IMR-90 (cell line): ENCODE data around the gene POLD1. TPM values are rescaled to one million over a fixed set of nuclear protein-coding genes. Genes with fewer than 3 reads are reported as not detected.

ENCODE experiments used
- ATAC-seq: fragments of 200-7000 bp; cut with Tn5 transposase; 2 replicates; pipeline ENCODE4 v1.9.1; 2020; ENCODE audit warnings: low read depth, mild to moderate bottlenecking, moderate library complexity
- BruUV-seq: library from RNA; stranded (reverse); fragments of 400-500 nt; replicated peaks from 2 replicates; lab custom pipeline; 2021; lab: Mats Ljungman, UMichigan
- CTCF ChIA-PET: fragments of 300-600 bp; formaldehyde crosslinking; extraction: SDS; loops from one replicate; lab custom pipeline; 2021; ENCODE audit warnings: antibody characterized with exemption; lab: Yijun Ruan, JAX
- POLR2A ChIA-PET: fragments of 300-600 bp; sonication (Branson Sonifier 250); formaldehyde crosslinking; loops from one replicate; lab custom pipeline; 2022; ENCODE audit warnings: antibody characterized with exemption; ENCODE audit not compliant: unreplicated experiment; lab: Charles Lee
- DNase-seq: peaks from one replicate; pipeline ENCODE4 v3.0.0; 2013
- H2AFZ ChIP-seq: replicated peaks from 2 replicates; pipeline ENCODE3; 2013; ENCODE audit warnings: low read length, mild to moderate bottlenecking; ENCODE audit not compliant: poor library complexity
- H2AK5ac ChIP-seq: 2 replicates; pipeline ENCODE4 v1.6.1; 2013; ENCODE audit warnings: low read depth, low read length, inconsistent platforms
- H2AK9ac ChIP-seq: replicated peaks from 2 replicates; pipeline ENCODE3; 2013; ENCODE audit warnings: mild to moderate bottlenecking, low read depth, low read length, moderate library complexity; ENCODE audit not compliant: poor library complexity
- H2BK120ac ChIP-seq: 2 replicates; pipeline ENCODE4 v1.6.1; 2013; ENCODE audit warnings: low read depth, low read length, inconsistent platforms
- H2BK15ac ChIP-seq: 3 replicates; pipeline ENCODE4 v1.6.1; 2013; ENCODE audit warnings: low read depth, low read length, inconsistent platforms
- H2BK20ac ChIP-seq: 2 replicates; pipeline ENCODE4 v1.6.1; 2013; ENCODE audit warnings: low read depth, mild to moderate bottlenecking, inconsistent platforms, low read length, moderate library complexity
- H2BK5ac ChIP-seq: 2 replicates; pipeline ENCODE4 v1.6.1; 2013; ENCODE audit warnings: mild to moderate bottlenecking, low read depth, low read length, inconsistent platforms; ENCODE audit not compliant: poor library complexity, severe bottlenecking
- H3K14ac ChIP-seq: replicated peaks from 2 replicates; pipeline ENCODE4 v1.6.1; 2013; ENCODE audit warnings: low read depth, low read length, inconsistent platforms
- H3K18ac ChIP-seq: 2 replicates; pipeline ENCODE4 v1.6.1; 2013; ENCODE audit warnings: low read depth, low read length, control low read depth
- H3K23ac ChIP-seq: 2 replicates; pipeline ENCODE4 v1.6.1; 2013; ENCODE audit warnings: low read depth, low read length, inconsistent platforms
- H3K27ac ChIP-seq: 2 replicates; pipeline ENCODE4 v1.5.1; 2013; ENCODE audit warnings: mild to moderate bottlenecking, control low read depth, low read length; ENCODE audit not compliant: insufficient read depth
- H3K27me3 ChIP-seq: 2 replicates; pipeline ENCODE4 v1.6.1; 2013; ENCODE audit warnings: low read length; ENCODE audit not compliant: control insufficient read depth, insufficient read depth
- H3K36me3 ChIP-seq: 2 replicates; pipeline ENCODE4 v1.6.1; 2013; ENCODE audit warnings: low read length, mixed read lengths; ENCODE audit not compliant: control insufficient read depth, insufficient read depth
- H3K4ac ChIP-seq: 2 replicates; pipeline ENCODE4 v1.6.1; 2013; ENCODE audit warnings: low read depth, low read length, inconsistent platforms
- H3K4me1 ChIP-seq: 2 replicates; pipeline ENCODE4 v1.6.1; 2013; ENCODE audit warnings: low read length, mixed read lengths; ENCODE audit not compliant: control insufficient read depth, insufficient read depth
- H3K4me2 ChIP-seq: 2 replicates; pipeline ENCODE4 v1.6.1; 2013; ENCODE audit warnings: low read depth, mild to moderate bottlenecking, control low read depth, low read length, moderate library complexity
- H3K4me3 ChIP-seq: 2 replicates; pipeline ENCODE4 v1.5.1; 2013; ENCODE audit warnings: low read depth, mild to moderate bottlenecking, control low read depth, low read length, moderate library complexity; ENCODE audit not compliant: insufficient read depth
- H3K56ac ChIP-seq: 2 replicates; pipeline ENCODE4 v1.6.1; 2013; ENCODE audit warnings: low read length, inconsistent platforms; ENCODE audit not compliant: insufficient read depth; ENCODE audit errors: extremely low read depth
- H3K79me1 ChIP-seq, 2 experiments: 2 replicates each; pipeline ENCODE4 v1.6.1; 2013; ENCODE audit warnings: low read length in 2 of 2, inconsistent platforms in 1 of 2, low read depth in 1 of 2
- H3K9ac ChIP-seq: 2 replicates; pipeline ENCODE4 v1.6.1; 2013; ENCODE audit warnings: low read depth, low read length, control low read depth
- H3K9me1 ChIP-seq: 2 replicates; pipeline ENCODE4 v1.6.1; 2013; ENCODE audit warnings: low read length, inconsistent platforms; ENCODE audit not compliant: insufficient read depth
- H3K9me3 ChIP-seq: 2 replicates; pipeline ENCODE4 v1.6.1; 2013; ENCODE audit warnings: low read length; ENCODE audit not compliant: control insufficient read depth, insufficient read depth
- H4K20me1 ChIP-seq: 2 replicates; pipeline ENCODE4 v1.6.1; 2013; ENCODE audit warnings: low read length, inconsistent platforms; ENCODE audit not compliant: insufficient read depth
- H4K5ac ChIP-seq: 2 replicates; pipeline ENCODE4 v1.6.1; 2013; ENCODE audit warnings: mild to moderate bottlenecking, low read depth, low read length, control low read depth
- H4K8ac ChIP-seq, 2 experiments: 2 replicates each; pipeline ENCODE4 v1.6.1; 2013; ENCODE audit warnings: low read depth in 2 of 2, low read length in 2 of 2, control low read depth in 1 of 2, inconsistent platforms in 1 of 2
- H4K91ac ChIP-seq: 2 replicates; pipeline ENCODE4 v1.6.1; 2013; ENCODE audit warnings: low read depth, low read length, inconsistent platforms; ENCODE audit not compliant: insufficient read depth
- BHLHE40 ChIP-seq: fragments of 150-350 bp; IDR thresholded peaks from 2 replicates; pipeline ENCODE4 v1.6.1; 2016; ENCODE audit warnings: mild to moderate bottlenecking, low read depth, low read length
- CEBPB ChIP-seq: IDR thresholded peaks from 2 replicates; pipeline ENCODE4 v1.6.1; 2012; ENCODE audit warnings: low read depth, low read length, improper control_type of control experiment
- CTCF ChIP-seq: conservative IDR thresholded peaks from 2 replicates; pipeline ENCODE4 v1.5.1; 2012; ENCODE audit warnings: mild to moderate bottlenecking, low read depth, low read length, improper control_type of control experiment
- FOS ChIP-seq: fragments of 150-350 bp; IDR thresholded peaks from 2 replicates; pipeline ENCODE4 v1.6.1; 2016; ENCODE audit warnings: low read depth, low read length
- MAFK ChIP-seq: IDR thresholded peaks from 2 replicates; pipeline ENCODE4 v1.6.1; 2012; ENCODE audit warnings: low read depth, low read length, improper control_type of control experiment
- MAZ ChIP-seq: IDR thresholded peaks from 2 replicates; pipeline ENCODE4 v1.6.1; 2012; ENCODE audit warnings: low read depth, mild to moderate bottlenecking, low read length, improper control_type of control experiment, moderate library complexity, borderline replicate concordance
- MXI1 ChIP-seq: IDR thresholded peaks from 2 replicates; pipeline ENCODE4 v1.6.1; 2012; ENCODE audit warnings: low read depth, mild to moderate bottlenecking, low read length, moderate library complexity, borderline replicate concordance
- NFE2L2 ChIP-seq: fragments of 150-350 bp; IDR thresholded peaks from 2 replicates; pipeline ENCODE4 v1.6.1; 2016; ENCODE audit warnings: low read depth, mild to moderate bottlenecking, low read length
- POLR2A ChIP-seq: IDR thresholded peaks from 2 replicates; pipeline ENCODE4 v1.6.1; 2012; ENCODE audit warnings: mild to moderate bottlenecking, low read depth, low read length
- RAD21 ChIP-seq: IDR thresholded peaks from 2 replicates; pipeline ENCODE4 v1.6.1; 2012; ENCODE audit warnings: low read length, improper control_type of control experiment
- RCOR1 ChIP-seq: IDR thresholded peaks from 2 replicates; pipeline ENCODE4 v1.6.1; 2012; ENCODE audit warnings: mild to moderate bottlenecking, low read length, improper control_type of control experiment; ENCODE audit not compliant: insufficient replicate concordance
- RFX5 ChIP-seq: IDR thresholded peaks from 2 replicates; pipeline ENCODE4 v1.8.0; 2012; ENCODE audit warnings: low read depth, mild to moderate bottlenecking, low read length, moderate library complexity
- USF2 ChIP-seq: fragments of 150-350 bp; IDR thresholded peaks from 2 replicates; pipeline ENCODE4 v1.6.1; 2017; ENCODE audit warnings: mild to moderate bottlenecking, antibody characterized with exemption, low read length, low read depth
- WGBS, 2 experiments: methylation state at CpG; one replicate each; pipeline versions ENCODE4 v1.1.5 to v1.1.7; 2013; ENCODE audit warnings: missing lambda C conversion rate in 2 of 2; ENCODE audit not compliant: insufficient read length in 1 of 2; ENCODE audit errors: extremely low coverage in 2 of 2; 5-methylcytosine and 5-hydroxymethylcytosine counted together
- dilution Hi-C: fragments of 300-500 bp; cut with HindIII; formaldehyde crosslinking; loops from one replicate; pipeline ENCODE4 v1.14.3; 2018; ENCODE audit warnings: low sequenced_read_pairs; ENCODE audit not compliant: unreplicated experiment
- in situ Hi-C: fragments of 300-500 bp; cut with MboI; formaldehyde crosslinking; loops from 3 replicates; pipeline ENCODE4 v1.14.3; 2019; ENCODE audit warnings: low sequenced_read_pairs, inconsistent platforms, mixed read lengths
- intact Hi-C: fragments of 100-400 bp; cut with micrococcal nuclease; formaldehyde crosslinking; loops from 2 replicates; pipeline ENCODE4 v1.10.0; 2022
- polyA plus RNA-seq, 3 experiments: library from polyadenylated mRNA; depleted of rRNA; stranded (reverse); fragments of >200 nt; gene quantifications; 2 replicates each; pipeline ENCODE4 v1.2.3, GENCODE V29; 2012; ENCODE audit warnings: low replicate concordance in 1 of 3
- total RNA-seq: library from RNA; depleted of rRNA; stranded (reverse); fragments of >200 nt; gene quantifications from 2 replicates; pipeline ENCODE4 v1.2.3, GENCODE V29; 2012

The POLD1 gene
- total and polyA plus RNA-seq, 2 of the 4 experiments (the other 2 are of a cell fraction) = 13.8 to 28.9 TPM

DNA sequence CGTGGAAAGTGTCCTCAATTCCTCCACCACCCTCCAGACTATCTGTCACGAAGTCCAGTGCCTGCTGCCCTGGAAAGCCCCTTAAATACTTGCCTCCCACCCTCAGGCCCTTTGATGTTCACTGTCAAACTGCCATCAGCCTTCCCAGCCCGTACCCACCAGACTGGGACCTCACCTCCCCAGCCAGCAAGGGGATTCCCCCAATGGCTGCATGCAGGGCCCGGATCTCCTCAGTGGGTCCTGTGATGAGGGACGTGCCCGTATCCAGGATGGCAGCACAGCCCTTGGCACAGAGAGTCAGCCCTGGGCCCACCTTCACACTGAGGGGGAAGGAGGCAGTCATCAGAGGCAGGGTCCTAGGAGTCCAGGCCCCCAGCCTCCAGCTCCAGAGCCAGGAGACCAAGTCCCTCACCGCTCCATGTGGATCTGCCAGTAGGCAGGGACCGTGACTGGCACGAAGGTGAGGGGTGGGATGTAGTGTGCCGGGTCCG is 24.8 kb upstream of the POLD1 start:
- CTCF ChIA-PET = no interaction called here
- Histone ChIP-seq H3K56ac (no peak overlapping the region), H4K20me1 (no peaks in the 10 kb centered on the region), H3K27me3 (peaks cover 8% of the 10 kb centered on the region), H3K9ac (no peak overlapping the region), H4K91ac (no peak overlapping the region), H3K27ac (no peak overlapping the region), H3K9me3 (no peaks in the 10 kb centered on the region), H2AFZ (no peak overlapping the region), H3K4me2 (no peak overlapping the region), H2AK5ac (no peak overlapping the region), H3K4me3 (no peak overlapping the region), H3K36me3 (no peaks in the 10 kb centered on the region), H3K79me1 (no peaks in the 10 kb centered on the region), H3K9me1 (no peaks in the 10 kb centered on the region), H2BK15ac (no peak overlapping the region), H4K8ac (no peak overlapping the region), H2AK9ac (no peak overlapping the region), H3K4ac (no peak overlapping the region), H3K4me1 (no peaks in the 10 kb centered on the region), H4K5ac (no peak overlapping the region), H2BK120ac (no peak overlapping the region), H3K23ac (no peak overlapping the region), H3K14ac (no peak overlapping the region), H2BK20ac (no peak overlapping the region), H3K18ac (no peak overlapping the region), H2BK5ac (no peak overlapping the region)
- 92% methylated on average over 2 of the region's 11 CpGs; no CpG with 5 or more reads in 1 of the 2 experiments for WGBS, 2 experiments
- no TSS peak for BruUV-seq
- POLR2A ChIA-PET = no interaction called here
- dilution Hi-C loops = no loop called here
- TF ChIP-seq RFX5 = no peak
- TF ChIP-seq CEBPB = no peak
- TF ChIP-seq MAFK = no peak
- no peak for TF ChIP-seq FOS
- TF ChIP-seq POLR2A = no peak
- no peak for TF ChIP-seq USF2
- no peak for TF ChIP-seq CTCF
- no peak for TF ChIP-seq MXI1
- no peak for TF ChIP-seq BHLHE40
- no peak for TF ChIP-seq RCOR1
- no peak for TF ChIP-seq RAD21
- no peak for TF ChIP-seq NFE2L2
- TF ChIP-seq MAZ = no peak
- intact Hi-C loops = loop anchor here (10.0 kb wide), 1 partner anchor 655 kb away; the partner anchor contains the start of gene KLK10
- ATAC-seq (no peak), DNase-seq (no peak)
- in situ Hi-C loops = loop anchor here (10.0 kb wide), 1 partner anchor 425 kb away; no protein-coding TSS in a partner anchor
